A673 (cell line): ENCODE data around the gene KAZN. TPM values are rescaled to one million over a fixed set of nuclear protein-coding genes. Genes with fewer than 3 reads are reported as not detected.

ENCODE experiments used
- BruUV-seq: library from RNA; stranded (reverse); fragments of 400-500 nt; replicated peaks from 2 replicates; lab custom pipeline; 2021; lab: Mats Ljungman, UMichigan
- CTCF ChIA-PET: fragments of 300-600 bp; sonication (Branson Sonifier 250); formaldehyde crosslinking; loops from one replicate; lab custom pipeline; 2022; ENCODE audit warnings: antibody characterized with exemption; lab: Charles Lee
- POLR2A ChIA-PET: fragments of 300-600 bp; sonication (Branson Sonifier 250); formaldehyde crosslinking; loops from one replicate; lab custom pipeline; 2022; ENCODE audit warnings: antibody characterized with exemption; ENCODE audit not compliant: low non-redundant PET; lab: Charles Lee
- DNase-seq: peaks from one replicate; pipeline ENCODE4 v3.0.0-alpha.2; 2015; ENCODE audit warnings: low spot score
- H3K27ac ChIP-seq: fragments of 200-600 bp; sonication (generic); 2 replicates; pipeline ENCODE4 v1.5.1; 2016; ENCODE audit warnings: mixed run types, low read depth, mild to moderate bottlenecking, mixed read lengths, antibody characterized with exemption, low read length; ENCODE audit not compliant: poor library complexity, severe bottlenecking
- H3K27me3 ChIP-seq: fragments of 200-600 bp; sonication (generic); replicated peaks from 2 replicates; pipeline ENCODE4 v1.6.1; 2017; ENCODE audit warnings: mixed run types, low read depth, mild to moderate bottlenecking, mixed read lengths, antibody characterized with exemption, low read length; ENCODE audit not compliant: insufficient read depth, poor library complexity
- H3K36me3 ChIP-seq: fragments of 200-600 bp; sonication (generic); 2 replicates; pipeline ENCODE4 v1.6.1; 2016; ENCODE audit warnings: mixed run types, mild to moderate bottlenecking, mixed read lengths, antibody characterized with exemption, low read length; ENCODE audit not compliant: insufficient read depth, poor library complexity, severe bottlenecking
- H3K4me1 ChIP-seq: fragments of 200-600 bp; sonication (generic); 2 replicates; pipeline ENCODE4 v1.6.1; 2017; ENCODE audit warnings: mixed run types, mild to moderate bottlenecking, mixed read lengths, antibody characterized with exemption, low read length; ENCODE audit not compliant: insufficient read depth, poor library complexity, severe bottlenecking
- H3K4me3 ChIP-seq: fragments of 200-600 bp; sonication (generic); 2 replicates; pipeline ENCODE4 v1.5.1; 2016; ENCODE audit warnings: low read depth, mixed run types, mild to moderate bottlenecking, mixed read lengths, low read length; ENCODE audit not compliant: poor library complexity, severe bottlenecking
- H3K9me3 ChIP-seq: fragments of 200-600 bp; sonication (generic); 2 replicates; pipeline ENCODE4 v1.6.1; 2016; ENCODE audit warnings: mixed run types, low read depth, mild to moderate bottlenecking, mixed read lengths, antibody characterized with exemption, low read length; ENCODE audit not compliant: poor library complexity, severe bottlenecking
- CTCF ChIP-seq: fragments of 300-800, 200-600 bp; sonication (generic); conservative IDR thresholded peaks from 2 replicates; pipeline ENCODE4 v1.5.1; 2017; ENCODE audit warnings: low read depth, mild to moderate bottlenecking, antibody characterized with exemption, low read length, moderate library complexity, mixed read lengths
- EZH2 ChIP-seq: fragments of 200-600 bp; sonication (generic); IDR thresholded peaks from 2 replicates; pipeline ENCODE4 v1.6.1; 2017; ENCODE audit warnings: borderline replicate concordance, low read depth, mild to moderate bottlenecking, mixed read lengths, antibody characterized with exemption, low read length; ENCODE audit not compliant: poor library complexity, severe bottlenecking
- intact Hi-C: fragments of 100-400 bp; cut with micrococcal nuclease; formaldehyde crosslinking; loops from one replicate; pipeline ENCODE4 v1.10.0; 2022; ENCODE audit not compliant: unreplicated experiment
- total RNA-seq: library from RNA; stranded (reverse); gene quantifications from 2 replicates; pipeline ENCODE4 v1.2.3, GENCODE V29; 2021

KAZN gene
- total RNA-seq, 1 experiment from 2014 or later, result 8.0 TPM

DNA sequence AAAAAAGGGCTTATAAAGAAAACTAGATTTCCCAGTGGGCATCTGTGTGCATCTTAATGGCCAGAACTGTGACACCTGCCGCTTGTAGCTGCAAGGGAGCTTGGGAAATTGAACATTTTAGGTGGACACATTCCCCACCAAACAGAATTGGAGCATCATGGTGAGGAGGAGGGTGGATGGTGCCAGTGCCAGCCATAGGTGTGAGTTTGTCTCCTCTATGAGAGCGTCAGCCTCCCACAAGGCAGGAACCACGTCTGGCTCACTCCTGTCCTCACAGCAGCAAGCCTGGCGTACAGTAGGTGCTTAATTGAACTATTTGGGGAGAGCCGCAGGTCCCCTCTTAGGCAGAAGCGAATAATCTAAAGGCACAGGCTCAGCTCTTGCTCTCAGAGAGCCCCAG is 430.6 kb downstream of the KAZN start:
- no peak overlapping the region for H3K4me3 ChIP-seq
- ChIA-PET CTCF (no interaction called here), POLR2A (no interaction called here)
- no peaks in the 10 kb centered on the region for H3K27me3 ChIP-seq
- no peak for DNase-seq
- no peak for TF ChIP-seq EZH2
- no peaks in the 10 kb centered on the region for H3K4me1 ChIP-seq
- no TSS peak for BruUV-seq
- no peaks in the 10 kb centered on the region for H3K36me3 ChIP-seq
- intact Hi-C loops, result loop anchor here (5.0 to 10.0 kb wide), 5 partner anchors 114 to 1062 kb away; no protein-coding TSS in a partner anchor
- no peaks in the 10 kb centered on the region for H3K9me3 ChIP-seq
- H3K27ac ChIP-seq, result no peak overlapping the region

GRCh38 chr1:15029786-15030185 is 431.3 kb downstream of the KAZN start:
- TF ChIP-seq EZH2 (no peak), CTCF (no peak)
- no TSS peak for BruUV-seq
- CTCF ChIA-PET, result no interaction called here
- Histone ChIP-seq H3K27me3 (no peaks in the 10 kb centered on the region), H3K36me3 (no peaks in the 10 kb centered on the region), H3K27ac (no peak overlapping the region), H3K4me3 (no peak overlapping the region), H3K9me3 (no peaks in the 10 kb centered on the region), H3K4me1 (no peaks in the 10 kb centered on the region)
- intact Hi-C loops, result loop anchor here (5.0 to 10.0 kb wide), 5 partner anchors 115 to 1062 kb away; no protein-coding TSS in a partner anchor
- DNase-seq, result no peak
- POLR2A ChIA-PET, result no interaction called here

- BruUV-seq, result no TSS peak
- CTCF ChIA-PET, result no interaction called here
- Histone ChIP-seq H3K4me3 (no peak overlapping the region), H3K27ac (no peak overlapping the region), H3K4me1 (no peaks in the 10 kb centered on the region), H3K9me3 (no peaks in the 10 kb centered on the region), H3K36me3 (no peaks in the 10 kb centered on the region), H3K27me3 (no peaks in the 10 kb centered on the region)
- intact Hi-C loops, result no loop called here
- TF ChIP-seq CTCF (no peak), EZH2 (no peak)
- POLR2A ChIA-PET, result no interaction called here
- DNase-seq, result no peak
Measured at GRCh38 chr1:15031251-15031933, 432.9 kb downstream of the KAZN start.

DNA sequence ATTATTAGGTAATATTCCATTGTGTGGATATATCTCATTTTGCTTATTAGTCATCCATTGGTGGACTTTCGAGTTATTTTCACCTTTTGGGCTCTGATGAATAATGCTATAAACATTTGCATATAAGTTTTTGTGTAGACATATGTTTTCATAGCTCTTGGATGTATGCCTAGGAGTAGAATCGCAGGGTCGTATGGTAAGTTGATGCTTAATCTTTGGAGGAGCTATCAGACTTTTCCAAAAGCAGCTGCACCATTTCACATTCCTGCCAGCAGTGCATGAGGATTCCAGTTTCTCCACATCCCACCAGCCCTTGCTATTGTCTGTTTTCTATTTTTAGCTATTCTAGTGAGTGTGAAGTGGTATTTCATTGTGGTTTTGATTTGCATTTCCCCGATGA is 434.8 kb downstream of the KAZN start:
- BruUV-seq, result no TSS peak
- Histone ChIP-seq H3K27ac (no peak overlapping the region), H3K36me3 (no peaks in the 10 kb centered on the region), H3K27me3 (no peaks in the 10 kb centered on the region), H3K4me1 (no peaks in the 10 kb centered on the region), H3K9me3 (no peaks in the 10 kb centered on the region), H3K4me3 (no peak overlapping the region)
- no peak for DNase-seq
- POLR2A ChIA-PET, result no interaction called here
- CTCF ChIA-PET, result interaction anchor here (0.7 kb wide), 1 partner anchor 371 kb away, joined by 4 read pairs; no protein-coding TSS in a partner anchor
- intact Hi-C loops, result no loop called here
- no peak for TF ChIP-seq EZH2
- 0 out of 2 replicates have a peak, but pooled peaks have one; percentile 19 for TF ChIP-seq CTCF
